GM12878 (cell line): Measurements from ENCODE around the gene TSPYL2. TPM values are rescaled to one million over a fixed set of nuclear protein-coding genes. Genes with fewer than 3 reads are reported as not detected.

Experiments used
- ATAC-seq: fragments of 200-7000 bp; cut with Tn5 transposase; 3 replicates; pipeline ENCODE4 v1.9.1; 2020; ENCODE audit warnings: mild to moderate bottlenecking, moderate library complexity
- BruUV-seq: library from RNA; stranded (reverse); fragments of 400-500 nt; replicated peaks from 2 replicates; lab custom pipeline; 2021; lab: Mats Ljungman, UMichigan
- CTCF ChIA-PET: fragments of 300-600 bp; sonication (Branson Sonifier 250); formaldehyde crosslinking; extraction: SDS; loops from one replicate; lab custom pipeline; 2021; ENCODE audit warnings: inconsistent platforms; lab: Yijun Ruan, JAX
- POLR2A ChIA-PET: fragments of 350-600 bp; formaldehyde crosslinking; extraction: SDS; loops from one replicate; lab custom pipeline; 2021; ENCODE audit warnings: inconsistent platforms; lab: Charles Lee
- RAD21 ChIA-PET: fragments of 300-600 bp; sonication (Branson Sonifier 250); formaldehyde crosslinking; loops from one replicate; lab custom pipeline; 2023; ENCODE audit warnings: antibody characterized with exemption; ENCODE audit not compliant: unreplicated experiment; lab: Charles Lee
- SMC1A ChIA-PET: fragments of 300-600 bp; sonication (Branson Sonifier 250); formaldehyde crosslinking; loops from one replicate; lab custom pipeline; 2023; ENCODE audit not compliant: unreplicated experiment, uncharacterized antibody; lab: Charles Lee
- DNase-seq: peaks from one replicate; pipeline ENCODE4 v3.0.0-alpha.2; 2011; ENCODE audit warnings: low read depth, low spot score
- FAIRE-seq: peaks from 3 replicates; lab custom pipeline; 2011; peaks lifted over from hg19 to GRCh38; lab: Jason Lieb, UNC
- H2AFZ ChIP-seq: 2 replicates; pipeline ENCODE4 v1.6.0; 2011; ENCODE audit warnings: low read depth, low read length, control low read depth; ENCODE audit not compliant: control insufficient read depth
- H3K27ac ChIP-seq: 2 replicates; pipeline ENCODE4 v1.5.1; 2011; ENCODE audit warnings: control low read depth; ENCODE audit not compliant: control insufficient read depth, insufficient read depth
- H3K27me3 ChIP-seq, 2 experiments: replicated peaks in 1 of 2; 2 replicates each; pipeline versions ENCODE4 v1.6.0 to v1.6.1; 2011; ENCODE audit warnings: low read length in 1 of 2; ENCODE audit not compliant: control insufficient read depth in 2 of 2, insufficient read depth in 2 of 2
- H3K36me3 ChIP-seq, 2 experiments: 2 replicates each; pipeline ENCODE4 v1.5.1; 2011; ENCODE audit warnings: low read length in 1 of 2; ENCODE audit not compliant: control insufficient read depth in 2 of 2, insufficient read depth in 2 of 2
- H3K4me1 ChIP-seq: 2 replicates; pipeline ENCODE4 v1.6.1; 2011; ENCODE audit warnings: mild to moderate bottlenecking, low read length, moderate library complexity, mixed read lengths; ENCODE audit not compliant: control insufficient read depth, insufficient read depth
- H3K4me2 ChIP-seq: 2 replicates; pipeline ENCODE4 v1.6.0; 2011; ENCODE audit warnings: control low read depth; ENCODE audit not compliant: control insufficient read depth, insufficient read depth
- H3K4me3 ChIP-seq: fragments of 200-600 bp; sonication (generic); 2 replicates; pipeline ENCODE4 v1.5.1; 2016
- H3K79me2 ChIP-seq: 2 replicates; pipeline ENCODE4 v1.6.0; 2011; ENCODE audit warnings: low read length; ENCODE audit not compliant: control insufficient read depth, insufficient read depth
- H3K9ac ChIP-seq: 2 replicates; pipeline ENCODE4 v1.8.0; 2011; ENCODE audit warnings: low read length, control low read depth, mixed read lengths; ENCODE audit not compliant: control insufficient read depth, insufficient read depth
- H3K9me3 ChIP-seq: replicated peaks from 3 replicates; pipeline ENCODE4 v1.5.1; 2011; ENCODE audit warnings: mild to moderate bottlenecking, low read length; ENCODE audit not compliant: control insufficient read depth, insufficient read depth
- H4K20me1 ChIP-seq: 2 replicates; pipeline ENCODE4 v1.6.0; 2011; ENCODE audit not compliant: control insufficient read depth, insufficient read depth
- EP300 ChIP-seq, 2 experiments: fragments of 150-350 bp in 1 of 2; IDR thresholded peaks; 2 replicates each; pipeline ENCODE4 v1.6.1; 2011 to 2012; ENCODE audit warnings: low read depth in 2 of 2, low read length in 2 of 2, borderline replicate concordance in 1 of 2, improper control_type of control experiment in 1 of 2, inconsistent platforms in 1 of 2; ENCODE audit not compliant: control insufficient read depth in 1 of 2
- ESRRA ChIP-seq: IDR thresholded peaks from 2 replicates; pipeline ENCODE4 v1.6.1; 2012; ENCODE audit warnings: mild to moderate bottlenecking, low read length, improper control_type of control experiment
- FOS ChIP-seq: IDR thresholded peaks from 3 replicates; pipeline ENCODE4 v1.6.1; 2011; ENCODE audit warnings: borderline replicate concordance; ENCODE audit not compliant: insufficient read length; ENCODE audit errors: extremely low read depth
- GABPA ChIP-seq: IDR thresholded peaks from 2 replicates; pipeline ENCODE4 v1.6.1; 2014; ENCODE audit warnings: antibody characterized with exemption, low read depth, mild to moderate bottlenecking, inconsistent platforms
- RBBP5 ChIP-seq: fragments of 200-600 bp; sonication (generic); conservative IDR thresholded peaks from 2 replicates; pipeline ENCODE4 v1.6.1; 2016
- TAF1 ChIP-seq: IDR thresholded peaks from 2 replicates; pipeline ENCODE4 v1.6.1; 2011; ENCODE audit warnings: mild to moderate bottlenecking, low read depth, low read length, borderline replicate concordance
- ZBED1 ChIP-seq: IDR thresholded peaks from 2 replicates; pipeline ENCODE4 v1.6.1; 2016; ENCODE audit warnings: borderline replicate concordance
- ZNF274 ChIP-seq: IDR thresholded peaks from one replicate; pipeline ENCODE4 v1.8.0; 2011; ENCODE audit not compliant: insufficient read length, insufficient read depth
- ZNF384 ChIP-seq: IDR thresholded peaks from 2 replicates; pipeline ENCODE4 v1.6.1; 2012; ENCODE audit warnings: low read depth, mild to moderate bottlenecking, low read length, improper control_type of control experiment, borderline replicate concordance
- WGBS: methylation state at CpG from one replicate; pipeline ENCODE4 v1.1.6; 2016; ENCODE audit warnings: low lambda C conversion rate; ENCODE audit not compliant: insufficient replicate concordance, insufficient coverage; ENCODE audit errors: missing lambda C conversion rate; 5-methylcytosine and 5-hydroxymethylcytosine counted together
- in situ Hi-C: fragments of 300-500 bp; cut with MboI; formaldehyde crosslinking; loops from 9 replicates; pipeline ENCODE4 v1.14.3; 2018; ENCODE audit warnings: mixed read lengths
- intact Hi-C: fragments of 100-400 bp; cut with micrococcal nuclease; formaldehyde crosslinking; loops from one replicate; pipeline ENCODE4 v1.14.2; 2022; ENCODE audit not compliant: unreplicated experiment
- polyA plus RNA-seq, 11 experiments: library from polyadenylated mRNA; depleted of rRNA in 4 of 11; unstranded in 6 of 11; stranded (reverse) in 5 of 11; fragments of >200 nt; fragmentation: Nextera tagmentation in 4 of 11; fragmentation: Illumina TruSeq in 1 of 11; extraction: Ambion mirVana in 4 of 11; extraction: Trizol in 1 of 11; gene quantifications; 1 replicate in 1 of 11; 2 replicates in 10 of 11; pipeline versions ENCODE4 v1.2.1 to v1.2.3, GENCODE V29; 2011 to 2016; ENCODE audit warnings: inconsistent platforms in 2 of 11, missing spikeins in 2 of 11, low read depth in 1 of 11
- total RNA-seq, 4 experiments: library from RNA; depleted of rRNA in 3 of 4; stranded (reverse); fragments of >200 nt in 3 of 4; fragmentation: Illumina TruSeq in 1 of 4; extraction: Trizol in 1 of 4; gene quantifications; 2 replicates each; pipeline versions ENCODE4 v1.2.1 to v1.2.3, GENCODE V29; 2013 to 2021
- TF ChIP-seq, protein P1 (sequence below): IDR thresholded peaks from 2 replicates; pipeline ENCODE4 v1.6.1; 2012; ENCODE audit warnings: mild to moderate bottlenecking, low read depth, low read length
- TF ChIP-seq, protein P2 (sequence below): IDR thresholded peaks from 2 replicates; pipeline ENCODE4 v1.6.1; 2011; ENCODE audit warnings: low read depth, low read length, improper control_type of control experiment, borderline replicate concordance

Gene TSPYL2
- total and polyA plus RNA-seq, 10 of the 15 experiments (the other 5 are each of a cell fraction or from before 2014, with no cell fraction given) = 0.53 to 24.6 (median 14.5) TPM

GRCh38 chrX:53128097-53128749 is 46.1 kb downstream of the TSPYL2 start:
- intact Hi-C loops (no loop called here), in situ Hi-C loops (no loop called here)
- BruUV-seq = no TSS peak
- Histone ChIP-seq H3K36me3 (no peaks in the 10 kb centered on the region), H3K79me2 (no peaks in the 10 kb centered on the region), H3K27ac (no peak overlapping the region), H3K9me3 (no peaks in the 10 kb centered on the region; the same call in 2 of the 3 replicates), H3K27me3 (no peaks in the 10 kb centered on the region), H3K9ac (no peak overlapping the region), H3K4me2 (no peak overlapping the region), H2AFZ (no peak overlapping the region), H3K4me3 (no peak overlapping the region), H3K4me1 (no peaks in the 10 kb centered on the region), H4K20me1 (no peaks in the 10 kb centered on the region; the same call in 1 of the 2 replicates)
- ChIA-PET POLR2A (no interaction called here), SMC1A (interaction anchor here (1.3 kb wide), 1 partner anchor 9 kb away, joined by 3 read pairs; no protein-coding TSS in a partner anchor), CTCF (interaction anchor here (0.7 kb wide), 1 partner anchor 56 kb away, joined by 3 read pairs; no protein-coding TSS in a partner anchor), RAD21 (no interaction called here)
- no peak for FAIRE-seq
- DNase-seq = no peak
- 72% methylated on average over 3 of the region's 3 CpGs for WGBS
- TF ChIP-seq ESRRA (no peak), RBBP5 (no peak), ZNF274 (no peak), EP300 (IDR thresholded peaks at IDR 0.05; ENCODE audit: borderline replicate concordance in 1 of 2, control insufficient read depth in 1 of 2, low read depth in 2 of 2, low read length in 2 of 2) (no peak), ZBED1 (no peak), GABPA (no peak), FOS (no peak), TAF1 (no peak), ZNF384 (no peak)
- TF ChIP-seq, protein P1, sequence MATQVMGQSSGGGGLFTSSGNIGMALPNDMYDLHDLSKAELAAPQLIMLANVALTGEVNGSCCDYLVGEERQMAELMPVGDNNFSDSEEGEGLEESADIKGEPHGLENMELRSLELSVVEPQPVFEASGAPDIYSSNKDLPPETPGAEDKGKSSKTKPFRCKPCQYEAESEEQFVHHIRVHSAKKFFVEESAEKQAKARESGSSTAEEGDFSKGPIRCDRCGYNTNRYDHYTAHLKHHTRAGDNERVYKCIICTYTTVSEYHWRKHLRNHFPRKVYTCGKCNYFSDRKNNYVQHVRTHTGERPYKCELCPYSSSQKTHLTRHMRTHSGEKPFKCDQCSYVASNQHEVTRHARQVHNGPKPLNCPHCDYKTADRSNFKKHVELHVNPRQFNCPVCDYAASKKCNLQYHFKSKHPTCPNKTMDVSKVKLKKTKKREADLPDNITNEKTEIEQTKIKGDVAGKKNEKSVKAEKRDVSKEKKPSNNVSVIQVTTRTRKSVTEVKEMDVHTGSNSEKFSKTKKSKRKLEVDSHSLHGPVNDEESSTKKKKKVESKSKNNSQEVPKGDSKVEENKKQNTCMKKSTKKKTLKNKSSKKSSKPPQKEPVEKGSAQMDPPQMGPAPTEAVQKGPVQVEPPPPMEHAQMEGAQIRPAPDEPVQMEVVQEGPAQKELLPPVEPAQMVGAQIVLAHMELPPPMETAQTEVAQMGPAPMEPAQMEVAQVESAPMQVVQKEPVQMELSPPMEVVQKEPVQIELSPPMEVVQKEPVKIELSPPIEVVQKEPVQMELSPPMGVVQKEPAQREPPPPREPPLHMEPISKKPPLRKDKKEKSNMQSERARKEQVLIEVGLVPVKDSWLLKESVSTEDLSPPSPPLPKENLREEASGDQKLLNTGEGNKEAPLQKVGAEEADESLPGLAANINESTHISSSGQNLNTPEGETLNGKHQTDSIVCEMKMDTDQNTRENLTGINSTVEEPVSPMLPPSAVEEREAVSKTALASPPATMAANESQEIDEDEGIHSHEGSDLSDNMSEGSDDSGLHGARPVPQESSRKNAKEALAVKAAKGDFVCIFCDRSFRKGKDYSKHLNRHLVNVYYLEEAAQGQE = no peak
- TF ChIP-seq, protein P2, sequence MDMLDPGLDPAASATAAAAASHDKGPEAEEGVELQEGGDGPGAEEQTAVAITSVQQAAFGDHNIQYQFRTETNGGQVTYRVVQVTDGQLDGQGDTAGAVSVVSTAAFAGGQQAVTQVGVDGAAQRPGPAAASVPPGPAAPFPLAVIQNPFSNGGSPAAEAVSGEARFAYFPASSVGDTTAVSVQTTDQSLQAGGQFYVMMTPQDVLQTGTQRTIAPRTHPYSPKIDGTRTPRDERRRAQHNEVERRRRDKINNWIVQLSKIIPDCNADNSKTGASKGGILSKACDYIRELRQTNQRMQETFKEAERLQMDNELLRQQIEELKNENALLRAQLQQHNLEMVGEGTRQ = no peak
- no peak for ATAC-seq
